ENCODE data around the gene KRT83.

DNA sequence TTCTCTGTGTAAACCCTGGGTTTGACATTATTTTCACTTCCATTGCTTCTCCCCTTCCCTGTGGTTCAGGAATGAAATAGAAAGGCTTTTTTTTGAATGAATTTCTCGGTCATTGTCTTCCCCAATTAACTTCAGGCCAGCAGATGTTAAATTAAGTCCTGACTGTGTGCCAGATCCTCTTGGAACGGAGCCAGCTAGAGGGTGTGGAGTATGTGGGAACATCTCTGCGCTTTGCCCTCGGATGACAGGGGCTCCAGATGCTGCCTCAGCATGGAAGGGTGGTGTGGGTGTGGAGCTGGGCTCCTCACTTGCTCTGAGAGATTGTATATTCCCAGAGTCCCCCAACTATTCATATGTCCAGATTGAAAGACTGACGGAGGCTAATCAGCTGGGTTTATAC, 33.0 kb upstream of the KRT83 start:
- TF ChIP-seq EZH2 (IDR thresholded peaks at IDR 0.05; ENCODE audit: borderline replicate concordance, insufficient read depth, low read depth, low read length, poor library complexity, severe bottlenecking), result no peak
- TF ChIP-seq, protein P1, sequence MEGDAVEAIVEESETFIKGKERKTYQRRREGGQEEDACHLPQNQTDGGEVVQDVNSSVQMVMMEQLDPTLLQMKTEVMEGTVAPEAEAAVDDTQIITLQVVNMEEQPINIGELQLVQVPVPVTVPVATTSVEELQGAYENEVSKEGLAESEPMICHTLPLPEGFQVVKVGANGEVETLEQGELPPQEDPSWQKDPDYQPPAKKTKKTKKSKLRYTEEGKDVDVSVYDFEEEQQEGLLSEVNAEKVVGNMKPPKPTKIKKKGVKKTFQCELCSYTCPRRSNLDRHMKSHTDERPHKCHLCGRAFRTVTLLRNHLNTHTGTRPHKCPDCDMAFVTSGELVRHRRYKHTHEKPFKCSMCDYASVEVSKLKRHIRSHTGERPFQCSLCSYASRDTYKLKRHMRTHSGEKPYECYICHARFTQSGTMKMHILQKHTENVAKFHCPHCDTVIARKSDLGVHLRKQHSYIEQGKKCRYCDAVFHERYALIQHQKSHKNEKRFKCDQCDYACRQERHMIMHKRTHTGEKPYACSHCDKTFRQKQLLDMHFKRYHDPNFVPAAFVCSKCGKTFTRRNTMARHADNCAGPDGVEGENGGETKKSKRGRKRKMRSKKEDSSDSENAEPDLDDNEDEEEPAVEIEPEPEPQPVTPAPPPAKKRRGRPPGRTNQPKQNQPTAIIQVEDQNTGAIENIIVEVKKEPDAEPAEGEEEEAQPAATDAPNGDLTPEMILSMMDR (IDR thresholded peaks at IDR 0.05), result no peak
